Activated CD4-positive, alpha-beta T cell treated with anti-CD3 and anti-CD28 coated beads, Interleukin-2, amount 10 ng/mL, durations not matched to agents 7 days and 5 days (primary cell): ENCODE measurements around the gene SLC6A6. TPM values are rescaled to one million over a fixed set of nuclear protein-coding genes. Genes with fewer than 3 reads are reported as not detected.
"Not testable (repeated sequence)": the region's sequence is repeated elsewhere in the genome, so short reads cannot be mapped to it uniquely, and the experiment has no call there.

Source experiments
- CTCF ChIA-PET: fragments of 350-600 bp; sonication (Branson Sonifier 250); formaldehyde crosslinking; loops from one replicate; lab custom pipeline; 2021; ENCODE audit warnings: antibody characterized with exemption; lab: Charles Lee
- POLR2A ChIA-PET: fragments of 350-600 bp; sonication (Branson Sonifier 250); formaldehyde crosslinking; loops from one replicate; lab custom pipeline; 2021; ENCODE audit warnings: antibody characterized with exemption; lab: Charles Lee
- DNase-seq: peaks from one replicate; pipeline ENCODE4 v3.0.0-alpha.2; 2020
- H3K27ac Mint-ChIP-seq: one replicate; pipeline ENCODE4 v1.8.0; 2021; ENCODE audit warnings: mild to moderate bottlenecking, moderate library complexity, mixed read lengths
- H3K27me3 Mint-ChIP-seq: one replicate; pipeline ENCODE4 v1.8.0; 2021; ENCODE audit warnings: mixed read lengths
- H3K36me3 Mint-ChIP-seq: one replicate; pipeline ENCODE4 v1.8.0; 2021; ENCODE audit warnings: low read depth, mixed read lengths
- H3K4me1 Mint-ChIP-seq: one replicate; pipeline ENCODE4 v1.8.0; 2021; ENCODE audit warnings: mixed read lengths
- H3K4me3 Mint-ChIP-seq: one replicate; pipeline ENCODE4 v1.8.0; 2021; ENCODE audit warnings: mild to moderate bottlenecking, moderate library complexity, mixed read lengths
- H3K9me3 Mint-ChIP-seq: one replicate; pipeline ENCODE4 v1.8.0; 2021; ENCODE audit warnings: mixed read lengths
- total RNA-seq, 2 experiments: library from RNA; stranded (reverse); gene quantifications; one replicate each; pipeline ENCODE4 v1.2.3, GENCODE V29; 2021

SLC6A6 gene
- total RNA-seq, 2 experiments from 2014 or later, result 42.0 to 43.1 TPM

- peak overlapping the region; percentile 96 for H3K27ac Mint-ChIP-seq
- H3K27me3 Mint-ChIP-seq, result no peaks in the 10 kb centered on the region
- ChIA-PET CTCF (interaction anchor here (1.5 kb wide), 1 partner anchor 28 kb away, joined by 5 read pairs; the partner anchor contains the start of gene SLC6A6), POLR2A (interaction anchor here (3.4 kb wide), 1 partner anchor 27 kb away, joined by 12 read pairs; the partner anchor contains the start of gene SLC6A6)
- H3K9me3 Mint-ChIP-seq, result no peaks in the 10 kb centered on the region
- H3K4me1 Mint-ChIP-seq, result peaks cover 97% of the 10 kb centered on the region
- H3K36me3 Mint-ChIP-seq, result peaks cover 4% of the 10 kb centered on the region
- DNase-seq, result no peak
- peak overlapping the region; percentile 6 for H3K4me3 Mint-ChIP-seq
Measured at GRCh38 chr3:14429640-14430039, 27.2 kb downstream of the SLC6A6 start.

- H3K27ac Mint-ChIP-seq, result peak overlapping the region; percentile 96
Measured at GRCh38 chr3:14430053-14430452, 27.6 kb downstream of the SLC6A6 start.

GRCh38 chr3:14430706-14431451 is 28.5 kb downstream of the SLC6A6 start:
- POLR2A ChIA-PET, result interaction anchor here (0.6 to 3.4 kb wide), 3 partner anchors 10 to 166 kb away, joined by 3 to 12 read pairs (median 3); partner anchors contain the start of gene SLC6A6
- peaks cover 4% of the 10 kb centered on the region for H3K36me3 Mint-ChIP-seq
- DNase-seq, result no peak

More at GRCh38 chr3:14430053-14430452, 27.6 kb downstream of the SLC6A6 start:
- Mint-ChIP-seq H3K27me3 (no peaks in the 10 kb centered on the region), H3K9me3 (no peaks in the 10 kb centered on the region), H3K4me3 (no peak overlapping the region), H3K4me1 (peaks cover 97% of the 10 kb centered on the region), H3K36me3 (peaks cover 4% of the 10 kb centered on the region)
- POLR2A ChIA-PET, result interaction anchor here (3.4 kb wide), 1 partner anchor 28 kb away, joined by 12 read pairs; the partner anchor contains the start of gene SLC6A6
- no peak for DNase-seq
- CTCF ChIA-PET, result interaction anchor here (1.0 to 1.5 kb wide), 3 partner anchors 25 to 32 kb away, joined by 3 to 5 read pairs (median 3); partner anchors contain the start of gene SLC6A6

GRCh38 chr3:14431452-14431916 is 29.1 kb downstream of the SLC6A6 start:
- no peaks in the 10 kb centered on the region for H3K27me3 Mint-ChIP-seq
- DNase-seq, result no peak
- CTCF ChIA-PET, result interaction anchor here (0.8 to 2.8 kb wide), 6 partner anchors 15 to 154 kb away, joined by 3 to 9 read pairs (median 4); partner anchors contain the start of gene SLC6A6
- H3K27ac Mint-ChIP-seq, result peak overlapping the region; percentile 96
- peaks cover 4% of the 10 kb centered on the region for H3K36me3 Mint-ChIP-seq
- peak overlapping the region; percentile 72 for H3K4me3 Mint-ChIP-seq
- POLR2A ChIA-PET, result interaction anchor here (0.6 to 3.4 kb wide), 3 partner anchors 29 to 1366 kb away, joined by 3 to 12 read pairs (median 3); partner anchors contain the start of gene SLC6A6
- H3K9me3 Mint-ChIP-seq, result no peaks in the 10 kb centered on the region
- peaks cover 90% of the 10 kb centered on the region for H3K4me1 Mint-ChIP-seq

More at GRCh38 chr3:14430706-14431451, 28.5 kb downstream of the SLC6A6 start:
- H3K4me1 Mint-ChIP-seq, result peaks cover 96% of the 10 kb centered on the region
- H3K4me3 Mint-ChIP-seq, result peak overlapping the region; percentile 72
- H3K27ac Mint-ChIP-seq, result peak overlapping the region; percentile 96
- H3K27me3 Mint-ChIP-seq, result no peaks in the 10 kb centered on the region
- CTCF ChIA-PET, result interaction anchor here (1.0 to 2.8 kb wide), 6 partner anchors 15 to 31 kb away, joined by 3 to 9 read pairs (median 4); partner anchors contain the start of gene SLC6A6
- no peaks in the 10 kb centered on the region for H3K9me3 Mint-ChIP-seq

GRCh38 chr3:14431917-14432834 is 29.8 kb downstream of the SLC6A6 start:
- no peaks in the 10 kb centered on the region for H3K27me3 Mint-ChIP-seq
- POLR2A ChIA-PET, result interaction anchor here (0.6 to 3.4 kb wide), 2 partner anchors 30 to 1365 kb away, joined by 3 to 12 read pairs; partner anchors contain the start of gene SLC6A6
- peak overlapping the region; percentile 72 for H3K4me3 Mint-ChIP-seq
- H3K9me3 Mint-ChIP-seq, result no peaks in the 10 kb centered on the region
- CTCF ChIA-PET, result interaction anchor here (0.8 to 2.8 kb wide), 8 partner anchors 11 to 155 kb away, joined by 3 to 9 read pairs (median 3); partner anchors contain the start of gene SLC6A6
- H3K27ac Mint-ChIP-seq, result peak overlapping the region; percentile 96
- peaks cover 88% of the 10 kb centered on the region for H3K4me1 Mint-ChIP-seq
- peaks cover 4% of the 10 kb centered on the region for H3K36me3 Mint-ChIP-seq
- DNase-seq, result peak; percentile 97

- Mint-ChIP-seq H3K36me3 (peaks cover 4% of the 10 kb centered on the region), H3K27me3 (no peaks in the 10 kb centered on the region), H3K4me1 (peaks cover 79% of the 10 kb centered on the region), H3K4me3 (peak overlapping the region; percentile 72), H3K9me3 (no peaks in the 10 kb centered on the region), H3K27ac (peak overlapping the region; percentile 96)
- ChIA-PET POLR2A (interaction anchor here (3.4 kb wide), 1 partner anchor 31 kb away, joined by 12 read pairs; the partner anchor contains the start of gene SLC6A6), CTCF (interaction anchor here (0.8 to 2.8 kb wide), 4 partner anchors 12 to 54 kb away, joined by 3 to 9 read pairs (median 3); no protein-coding TSS in a partner anchor)
- no peak for DNase-seq
Measured at GRCh38 chr3:14433106-14433505, 30.7 kb downstream of the SLC6A6 start.

- peak overlapping the region; percentile 30 for H3K4me3 Mint-ChIP-seq
- ChIA-PET CTCF (interaction anchor here (0.6 kb wide), 1 partner anchor 15 kb away, joined by 3 read pairs; no protein-coding TSS in a partner anchor), POLR2A (no interaction called here)
- no peaks in the 10 kb centered on the region for H3K9me3 Mint-ChIP-seq
- H3K36me3 Mint-ChIP-seq, result peaks cover 4% of the 10 kb centered on the region
- DNase-seq, result no peak
- peak overlapping the region; percentile 96 for H3K27ac Mint-ChIP-seq
- no peaks in the 10 kb centered on the region for H3K27me3 Mint-ChIP-seq
- peaks cover 69% of the 10 kb centered on the region for H3K4me1 Mint-ChIP-seq
Measured at GRCh38 chr3:14434126-14434497, 31.7 kb downstream of the SLC6A6 start.

GRCh38 chr3:14434498-14435151 is 32.2 kb downstream of the SLC6A6 start:
- ChIA-PET CTCF (interaction anchor here (0.6 kb wide), 1 partner anchor 15 kb away, joined by 3 read pairs; no protein-coding TSS in a partner anchor), POLR2A (no interaction called here)
- peaks cover 64% of the 10 kb centered on the region for H3K4me1 Mint-ChIP-seq
- no peak overlapping the region for H3K4me3 Mint-ChIP-seq
- H3K9me3 Mint-ChIP-seq, result no peaks in the 10 kb centered on the region
- no peaks in the 10 kb centered on the region for H3K27me3 Mint-ChIP-seq
- peak overlapping the region; percentile 96 for H3K27ac Mint-ChIP-seq
- no peak for DNase-seq
- peaks cover 4% of the 10 kb centered on the region for H3K36me3 Mint-ChIP-seq

GRCh38 chr3:14435175-14436014 is 33.0 kb downstream of the SLC6A6 start:
- H3K4me3 Mint-ChIP-seq, result no peak overlapping the region
- H3K27me3 Mint-ChIP-seq, result no peaks in the 10 kb centered on the region

GRCh38 chr3:14436954-14437281 is 34.5 kb downstream of the SLC6A6 start:
- H3K9me3 Mint-ChIP-seq, result no peaks in the 10 kb centered on the region
- H3K27me3 Mint-ChIP-seq, result no peaks in the 10 kb centered on the region
- DNase-seq, result no peak
- H3K36me3 Mint-ChIP-seq, result peaks cover 2% of the 10 kb centered on the region
- H3K4me3 Mint-ChIP-seq, result no peak overlapping the region
- peaks cover 43% of the 10 kb centered on the region for H3K4me1 Mint-ChIP-seq
- ChIA-PET POLR2A (no interaction called here), CTCF (interaction anchor here (0.6 kb wide), 1 partner anchor 491 kb away, joined by 3 read pairs; no protein-coding TSS in a partner anchor)
- H3K27ac Mint-ChIP-seq, result peak overlapping the region; percentile 22

More at GRCh38 chr3:14435175-14436014, 33.0 kb downstream of the SLC6A6 start:
- Mint-ChIP-seq H3K36me3 (peaks cover 3% of the 10 kb centered on the region), H3K4me1 (peaks cover 58% of the 10 kb centered on the region), H3K27ac (no peak overlapping the region), H3K9me3 (no peaks in the 10 kb centered on the region)
- POLR2A ChIA-PET, result no interaction called here
- DNase-seq, result no peak
- CTCF ChIA-PET, result no interaction called here

GRCh38 chr3:14437705-14438104 is 35.3 kb downstream of the SLC6A6 start:
- H3K4me3 Mint-ChIP-seq, H3K9me3 Mint-ChIP-seq, POLR2A ChIA-PET, H3K36me3 Mint-ChIP-seq, H3K27me3 Mint-ChIP-seq, DNase-seq, H3K27ac Mint-ChIP-seq: not testable (repeated sequence)
- peaks cover 35% of the 10 kb centered on the region for H3K4me1 Mint-ChIP-seq
- CTCF ChIA-PET, result interaction anchor here (0.6 to 0.7 kb wide), 2 partner anchors 40 to 74 kb away, joined by 3 read pairs; no protein-coding TSS in a partner anchor
